Neural progenitor cell (in vitro differentiated cells): Measurements from ENCODE around the gene SOST. TPM values are rescaled to one million over a fixed set of nuclear protein-coding genes. Genes with fewer than 3 reads are reported as not detected.

Source experiments
- DNase-seq: peaks from one replicate; pipeline ENCODE4 v3.0.0-alpha.2; 2016; ENCODE audit warnings: low spot score
- H2AFZ ChIP-seq: fragments of 200-600 bp; sonication (generic); replicated peaks from 2 replicates; pipeline ENCODE4 v1.6.1; 2016; ENCODE audit warnings: antibody characterized with exemption
- H3F3A ChIP-seq: fragments of 200-600 bp; sonication (generic); 2 replicates; pipeline ENCODE4 v1.6.1; 2016; ENCODE audit warnings: antibody characterized with exemption, low read depth
- H3K27ac ChIP-seq: fragments of 200-600 bp; sonication (generic); 2 replicates; pipeline ENCODE4 v1.5.1; 2016; ENCODE audit warnings: mild to moderate bottlenecking
- H3K27me3 ChIP-seq: fragments of 200-600 bp; sonication (generic); 2 replicates; pipeline ENCODE4 v1.6.1; 2016; ENCODE audit warnings: mild to moderate bottlenecking, moderate library complexity
- H3K36me3 ChIP-seq: fragments of 200-600 bp; sonication (generic); 2 replicates; pipeline ENCODE4 v1.5.1; 2016
- H3K4me1 ChIP-seq: fragments of 200-600 bp; sonication (generic); 2 replicates; pipeline ENCODE4 v1.6.1; 2016; ENCODE audit warnings: mixed run types
- H3K4me2 ChIP-seq: fragments of 200-600 bp; sonication (generic); 2 replicates; pipeline ENCODE4 v1.6.1; 2016
- H3K4me3 ChIP-seq: fragments of 200-600 bp; sonication (generic); 2 replicates; pipeline ENCODE4 v1.5.1; 2016
- H3K79me2 ChIP-seq: fragments of 200-600 bp; sonication (generic); 2 replicates; pipeline ENCODE4 v1.6.1; 2016; ENCODE audit warnings: low read depth
- H3K9ac ChIP-seq: fragments of 200-600 bp; sonication (generic); 2 replicates; pipeline ENCODE4 v1.6.1; 2016
- H3K9me3 ChIP-seq: fragments of 200-600 bp; sonication (generic); 2 replicates; pipeline ENCODE4 v1.5.1; 2016; ENCODE audit warnings: low read depth
- H4K20me1 ChIP-seq: fragments of 200-600 bp; sonication (generic); 2 replicates; pipeline ENCODE4 v1.6.1; 2016; ENCODE audit warnings: low read depth
- H3K27ac Mint-ChIP-seq: 3 replicates; pipeline ENCODE4 v1.8.0; 2021; ENCODE audit warnings: mixed read lengths
- H3K27me3 Mint-ChIP-seq: 2 replicates; pipeline ENCODE4 v1.8.0; 2022; ENCODE audit warnings: low read depth, mild to moderate bottlenecking, inconsistent platforms, moderate library complexity, mixed read lengths; ENCODE audit not compliant: insufficient read depth
- H3K36me3 Mint-ChIP-seq: 3 replicates; pipeline ENCODE4 v1.8.0; 2021; ENCODE audit warnings: mixed read lengths
- H3K4me1 Mint-ChIP-seq: 3 replicates; pipeline ENCODE4 v1.8.0; 2021; ENCODE audit warnings: mixed read lengths
- H3K4me3 Mint-ChIP-seq: 3 replicates; pipeline ENCODE4 v1.8.0; 2021; ENCODE audit warnings: mild to moderate bottlenecking, moderate library complexity, mixed read lengths
- H3K9me3 Mint-ChIP-seq: 3 replicates; pipeline ENCODE4 v1.8.0; 2020; ENCODE audit warnings: mixed read lengths
- EZH2 ChIP-seq: fragments of 200-600 bp; sonication (generic); IDR thresholded peaks from 2 replicates; pipeline ENCODE4 v1.6.1; 2017; ENCODE audit warnings: antibody characterized with exemption, mild to moderate bottlenecking, moderate library complexity
- EZH2phosphoT487 ChIP-seq: fragments of 200-600 bp; sonication (generic); IDR thresholded peaks from 2 replicates; pipeline ENCODE4 v1.6.1; 2017; ENCODE audit warnings: antibody characterized with exemption
- total RNA-seq: library from RNA; depleted of rRNA; stranded (reverse); fragments of >200 nt; gene quantifications from 2 replicates; pipeline ENCODE4 v1.2.3, GENCODE V29; 2015; ENCODE audit warnings: low replicate concordance
- TF ChIP-seq, protein P1 (sequence below): fragments of 200-600 bp; sonication (generic); IDR thresholded peaks from 2 replicates; pipeline ENCODE4 v1.5.1; 2017; ENCODE audit warnings: antibody characterized with exemption, mild to moderate bottlenecking

Gene SOST
- total RNA-seq, 1 donor from 2014 or later, result 0.06 TPM

DNA sequence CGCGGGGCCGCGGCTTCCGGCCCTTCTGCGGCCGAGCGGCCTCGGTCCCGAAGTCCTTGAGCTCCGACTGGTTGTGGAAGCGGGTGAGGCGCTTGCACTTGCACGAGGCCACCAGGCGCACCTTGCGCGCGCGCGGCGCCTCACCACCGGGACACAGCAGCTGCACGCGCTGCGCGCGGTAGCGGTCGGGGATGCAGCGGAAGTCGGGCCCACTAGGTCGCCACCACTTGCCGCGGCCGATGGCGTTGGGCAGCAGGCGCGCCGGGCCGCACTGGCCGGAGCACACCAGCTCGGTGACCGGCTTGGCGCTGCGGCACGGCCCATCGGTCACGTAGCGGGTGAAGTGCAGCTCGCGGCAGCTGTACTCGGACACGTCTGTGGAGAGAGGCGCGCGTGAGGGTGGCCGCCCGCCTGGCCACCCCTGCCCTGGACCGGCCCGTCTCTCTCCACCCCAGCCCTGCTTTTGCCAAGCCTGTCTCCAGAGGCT lies 3.2 kb downstream of the SOST start:
- Mint-ChIP-seq H3K4me1 (peaks cover 32% of the 10 kb centered on the region), H3K4me3 (no peak overlapping the region), H3K27ac (no peak overlapping the region), H3K27me3 (peaks cover 19% of the 10 kb centered on the region), H3K9me3 (no peaks in the 10 kb centered on the region), H3K36me3 (no peaks in the 10 kb centered on the region)
- H2AFZ ChIP-seq, result peak overlapping the region; percentile 88
- H3K27ac ChIP-seq, result no peak overlapping the region
- H3K79me2 ChIP-seq, result no peaks in the 10 kb centered on the region
- peaks cover 26% of the 10 kb centered on the region for H3K27me3 ChIP-seq
- H4K20me1 ChIP-seq, result no peaks in the 10 kb centered on the region
- no peaks in the 10 kb centered on the region for H3K9me3 ChIP-seq
- peaks cover 11% of the 10 kb centered on the region for H3K4me1 ChIP-seq
- H3K4me2 ChIP-seq, result peak overlapping the region; percentile 63
- H3K36me3 ChIP-seq, result no peaks in the 10 kb centered on the region
- H3K4me3 ChIP-seq, result peak overlapping the region; percentile 16
- TF ChIP-seq EZH2 (peak; percentile 64), EZH2phosphoT487 (peak; percentile 23)
- TF ChIP-seq, protein P1, sequence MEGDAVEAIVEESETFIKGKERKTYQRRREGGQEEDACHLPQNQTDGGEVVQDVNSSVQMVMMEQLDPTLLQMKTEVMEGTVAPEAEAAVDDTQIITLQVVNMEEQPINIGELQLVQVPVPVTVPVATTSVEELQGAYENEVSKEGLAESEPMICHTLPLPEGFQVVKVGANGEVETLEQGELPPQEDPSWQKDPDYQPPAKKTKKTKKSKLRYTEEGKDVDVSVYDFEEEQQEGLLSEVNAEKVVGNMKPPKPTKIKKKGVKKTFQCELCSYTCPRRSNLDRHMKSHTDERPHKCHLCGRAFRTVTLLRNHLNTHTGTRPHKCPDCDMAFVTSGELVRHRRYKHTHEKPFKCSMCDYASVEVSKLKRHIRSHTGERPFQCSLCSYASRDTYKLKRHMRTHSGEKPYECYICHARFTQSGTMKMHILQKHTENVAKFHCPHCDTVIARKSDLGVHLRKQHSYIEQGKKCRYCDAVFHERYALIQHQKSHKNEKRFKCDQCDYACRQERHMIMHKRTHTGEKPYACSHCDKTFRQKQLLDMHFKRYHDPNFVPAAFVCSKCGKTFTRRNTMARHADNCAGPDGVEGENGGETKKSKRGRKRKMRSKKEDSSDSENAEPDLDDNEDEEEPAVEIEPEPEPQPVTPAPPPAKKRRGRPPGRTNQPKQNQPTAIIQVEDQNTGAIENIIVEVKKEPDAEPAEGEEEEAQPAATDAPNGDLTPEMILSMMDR, result no peak
- peak; percentile 64 for DNase-seq
- no peak overlapping the region for H3K9ac ChIP-seq
- H3F3A ChIP-seq, result peaks cover 4% of the 10 kb centered on the region

DNA sequence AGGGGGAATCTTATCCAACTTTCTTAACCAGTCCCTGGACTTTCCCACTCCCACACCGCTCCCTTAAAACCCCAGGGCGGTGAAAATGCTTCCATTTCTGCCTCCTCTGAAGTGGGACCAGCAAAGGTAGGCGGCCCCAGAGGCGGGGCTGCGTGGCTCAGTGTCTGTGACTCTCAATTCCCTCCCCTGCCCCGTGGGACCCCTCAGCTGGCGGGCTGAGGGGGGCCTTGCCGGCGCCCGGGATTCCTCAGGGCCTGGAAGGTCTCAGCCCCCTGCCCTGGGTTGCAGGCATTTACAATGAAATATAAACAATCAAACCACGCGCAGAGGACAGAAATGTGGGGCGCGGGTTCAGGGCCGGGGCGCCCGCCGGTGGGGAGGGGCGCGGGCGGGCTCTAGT lies 3.6 kb downstream of the SOST start:
- Histone ChIP-seq H3K79me2 (no peaks in the 10 kb centered on the region), H3K9me3 (no peaks in the 10 kb centered on the region), H3F3A (peaks cover 4% of the 10 kb centered on the region), H3K27ac (no peak overlapping the region), H3K9ac (no peak overlapping the region), H3K4me3 (peak overlapping the region; percentile 16), H2AFZ (peak overlapping the region; percentile 88), H3K4me2 (peak overlapping the region; percentile 63), H3K27me3 (peaks cover 26% of the 10 kb centered on the region), H4K20me1 (no peaks in the 10 kb centered on the region), H3K36me3 (no peaks in the 10 kb centered on the region), H3K4me1 (peaks cover 7% of the 10 kb centered on the region)
- Mint-ChIP-seq H3K27me3 (peaks cover 19% of the 10 kb centered on the region), H3K36me3 (no peaks in the 10 kb centered on the region), H3K9me3 (no peaks in the 10 kb centered on the region), H3K27ac (no peak overlapping the region), H3K4me1 (peaks cover 27% of the 10 kb centered on the region), H3K4me3 (no peak overlapping the region)
- TF ChIP-seq EZH2 (no peak), EZH2phosphoT487 (no peak)
- TF ChIP-seq, protein P1, result no peak
- no peak for DNase-seq

DNA sequence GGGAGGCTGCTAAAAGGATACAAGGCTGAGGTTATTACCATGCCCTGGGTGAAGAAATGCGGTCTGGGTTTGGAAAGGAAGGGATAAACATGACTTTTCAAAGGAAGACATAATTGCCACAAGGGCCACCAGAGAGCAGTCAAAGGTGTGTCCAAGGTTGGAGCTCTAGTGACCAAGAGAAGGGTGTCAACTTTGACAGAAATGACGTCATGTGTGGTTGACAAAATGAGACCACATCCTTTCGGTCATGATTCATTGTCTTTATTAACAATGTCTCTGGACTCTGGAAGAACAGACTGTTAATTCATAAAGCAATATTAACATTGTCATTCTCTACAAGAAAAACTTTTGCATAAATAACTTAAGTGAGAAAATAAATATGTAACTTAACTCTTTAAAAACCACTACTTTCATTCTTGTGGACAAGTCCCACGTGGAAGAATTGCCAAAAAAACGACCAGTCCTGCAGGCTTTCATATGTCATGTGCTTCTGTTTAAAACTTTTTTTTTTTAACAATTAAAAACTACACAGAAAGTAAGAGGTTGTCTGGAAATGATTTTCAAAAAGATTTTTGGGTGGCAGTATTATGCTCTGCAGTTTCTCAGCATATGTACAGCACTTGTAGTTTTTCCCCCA lies 5.0 kb downstream of the SOST start:
- Histone ChIP-seq H3K79me2 (no peaks in the 10 kb centered on the region), H3K27me3 (peaks cover 26% of the 10 kb centered on the region), H3K36me3 (no peaks in the 10 kb centered on the region), H3K27ac (no peak overlapping the region), H3K9me3 (no peaks in the 10 kb centered on the region), H3K4me1 (no peaks in the 10 kb centered on the region), H3K4me2 (no peak overlapping the region), H3F3A (no peaks in the 10 kb centered on the region), H3K9ac (no peak overlapping the region), H3K4me3 (no peak overlapping the region), H2AFZ (no peak overlapping the region), H4K20me1 (no peaks in the 10 kb centered on the region)
- no peak for DNase-seq
- peaks cover 16% of the 10 kb centered on the region for H3K4me1 Mint-ChIP-seq
- no peak overlapping the region for H3K4me3 Mint-ChIP-seq
- TF ChIP-seq, protein P1, result no peak
- H3K9me3 Mint-ChIP-seq, result no peaks in the 10 kb centered on the region
- H3K27ac Mint-ChIP-seq, result no peak overlapping the region
- H3K27me3 Mint-ChIP-seq, result peaks cover 20% of the 10 kb centered on the region
- no peaks in the 10 kb centered on the region for H3K36me3 Mint-ChIP-seq
